ENCODE results near the gene CAMK2B.

- no peak for TF ChIP-seq EZH2 (IDR thresholded peaks at IDR 0.05)
- TF ChIP-seq ZFX (IDR thresholded peaks at IDR 0.05): no peak
- no peak for TF ChIP-seq POLR2AphosphoS5 (IDR thresholded peaks at IDR 0.05; ENCODE audit: low read depth, low read length)
- TF ChIP-seq CTCF (IDR thresholded peaks at IDR 0.05 in 2 of 3, conservative IDR thresholded peaks at IDR 0.05 in 1 of 3; ENCODE audit: borderline replicate concordance in 1 of 3, insufficient read depth in 1 of 3, low read depth in 2 of 3, low read length in 2 of 3): no peak
- no peak for TF ChIP-seq ZNF274 (IDR thresholded peaks at IDR 0.05; ENCODE audit: low read depth, low read length)
- no peak for TF ChIP-seq POLR2A (IDR thresholded peaks at IDR 0.05; ENCODE audit: borderline replicate concordance, extremely low read depth, insufficient read depth, insufficient read length)
- TF ChIP-seq EGR1 (IDR thresholded peaks at IDR 0.05; ENCODE audit: low read depth): no peak
- TF ChIP-seq SP1 (IDR thresholded peaks at IDR 0.05; ENCODE audit: low read depth): no peak
- TF ChIP-seq EZH2phosphoT487 (IDR thresholded peaks at IDR 0.05; ENCODE audit: borderline replicate concordance): no peak
- no peak for TF ChIP-seq REST (IDR thresholded peaks at IDR 0.05; ENCODE audit: low read depth)
- no peak for TF ChIP-seq SRF (IDR thresholded peaks at IDR 0.05; ENCODE audit: low read depth)
- TF ChIP-seq CEBPB (IDR thresholded peaks at IDR 0.05; ENCODE audit: low read depth): no peak
Observed at GRCh38 chr7:44275957-44276570, 49.3 kb downstream of the CAMK2B start.
